ENCODE results near the gene BABAM2. TPM values are rescaled to one million over a fixed set of nuclear protein-coding genes. Genes with fewer than 3 reads are reported as not detected.

BABAM2 gene
- total RNA-seq, 1 donor from 2014 or later = 37.1 TPM

DNA sequence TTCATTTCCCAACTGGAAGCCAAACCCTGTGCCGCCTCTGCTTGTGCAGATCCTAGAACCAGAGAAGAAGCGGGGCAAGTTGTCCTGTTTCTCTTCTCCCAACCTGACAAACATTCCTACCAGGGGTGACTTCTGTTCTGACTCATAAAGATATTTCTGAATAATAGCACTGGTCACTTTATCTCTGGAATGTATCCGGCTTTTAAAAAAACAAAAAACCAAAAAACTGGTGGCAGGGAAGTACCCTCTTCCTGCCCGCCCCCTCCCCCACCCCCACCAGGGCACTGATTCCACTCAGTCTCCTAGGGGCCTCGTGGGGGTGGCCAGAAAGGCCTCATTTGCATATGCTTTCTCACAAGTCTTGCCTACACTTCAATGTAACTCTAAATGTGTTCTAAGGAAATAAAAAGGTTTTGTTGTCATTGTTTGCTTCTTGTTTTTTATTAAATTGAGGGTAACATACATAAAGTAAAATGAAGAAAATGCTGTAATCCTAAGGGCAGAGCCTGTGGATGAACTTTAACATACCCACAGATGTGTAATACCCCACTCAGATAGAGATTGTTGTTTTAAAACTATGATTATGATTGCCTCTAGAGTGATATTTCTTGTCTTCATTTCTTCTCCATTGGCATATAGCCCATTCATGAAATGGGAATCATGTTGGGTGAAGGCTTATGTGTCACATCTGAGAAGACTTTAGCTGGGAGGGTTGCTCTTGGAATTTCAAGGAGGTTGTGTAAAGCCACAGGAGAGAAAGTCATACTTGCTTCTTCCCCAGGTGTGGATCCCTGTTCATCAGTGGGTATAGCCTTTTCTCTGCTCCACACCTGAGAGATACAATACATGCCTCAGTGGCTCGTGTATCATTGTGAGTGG is 496.8 kb downstream of the BABAM2 start:
- no peaks in the 10 kb centered on the region for H3K36me3 Mint-ChIP-seq (ENCODE audit: insufficient read depth)
- no peaks in the 10 kb centered on the region for H3K9me3 Mint-ChIP-seq (ENCODE audit: low read depth)
- no peak overlapping the region for H3K4me3 Mint-ChIP-seq (ENCODE audit: low read depth)
- TF ChIP-seq CTCF (IDR thresholded peaks at IDR 0.05; ENCODE audit: unreplicated experiment) = no peak
- peaks cover 25% of the 10 kb centered on the region for H3K4me1 Mint-ChIP-seq (ENCODE audit: low read depth)
- H3K27ac Mint-ChIP-seq = peak overlapping the region; percentile 63
- peaks cover 24% of the 10 kb centered on the region for H3K27me3 Mint-ChIP-seq
- DNase-seq (ENCODE audit: low spot score, unreplicated experiment) = no peak

Small RNAs within 50 kb of the gene (microRNA-seq; reads per million reads assigned to microRNA genes)
- not detected for gene MIR4263 (ENCODE audit: borderline number of aligned reads, unreplicated experiment)

Other genes with a start within 250 kb of the BABAM2 start
- 47.6 and 48.1 TPM in 2 replicates for gene SUPT7L, start 227.1 kb upstream of the BABAM2 start, total RNA-seq
- 19.5 and 22.1 TPM in 2 replicates for gene SLC4A1AP, start 226.8 kb upstream of the BABAM2 start, total RNA-seq
- gene MRPL33, start 119.0 kb upstream of the BABAM2 start, total RNA-seq = 59.7 and 63.3 TPM in 2 replicates
- 5.0 and 5.4 TPM in 2 replicates for gene RBKS, start 342 bp upstream of the BABAM2 start, total RNA-seq

All from progenitor cell of endocrine pancreas (in vitro differentiated cells).